ENCODE measurements around the gene NF1.

GRCh38 chr17:31269036-31269577 lies 174.3 kb downstream of the NF1 start:
- TF ChIP-seq EP300 (IDR thresholded peaks at IDR 0.05; ENCODE audit: borderline replicate concordance in 1 of 2, low read depth in 1 of 2, low read length in 1 of 2) (no peak), CTCF (IDR thresholded peaks at IDR 0.05) (no peak), TCF12 (IDR thresholded peaks at IDR 0.05) (no peak), TAF1 (IDR thresholded peaks at IDR 0.05; ENCODE audit: borderline replicate concordance, low read depth, low read length) (no peak), MEF2A (IDR thresholded peaks at IDR 0.05; ENCODE audit: borderline replicate concordance, low read depth) (no peak), POLR2AphosphoS5 (IDR thresholded peaks at IDR 0.05; ENCODE audit: low read depth, low read length) (no peak), NFIC (IDR thresholded peaks at IDR 0.05; ENCODE audit: borderline replicate concordance) (no peak)
